ENCODE data around the gene RCBTB1.
A peak's percentile ranks its signal among the peaks of the same experiment; 100 is the strongest.
"Not testable (repeated sequence)": the region's sequence is repeated elsewhere in the genome, so short reads cannot be mapped to it uniquely, and the experiment has no call there.

Gene RCBTB1

GRCh38 chr13:49585220-49586157 lies at the start of gene RCBTB1:
RCBTB1 (minus strand) TSS chr13:49585558; CDS start chr13:49567279, 18,279 bp downstream.
- DNase-seq (ENCODE audit: low read depth, low spot score): peak; percentile 42

- no peak for DNase-seq (ENCODE audit: low read depth, low spot score)
Measured at GRCh38 chr13:49633710-49634109, 48.4 kb upstream of the RCBTB1 start.

GRCh38 chr13:49632156-49632555 lies 46.8 kb upstream of the RCBTB1 start:
- DNase-seq (ENCODE audit: low read depth, low spot score): no peak

- DNase-seq (ENCODE audit: low read depth, low spot score): no peak
Measured at GRCh38 chr13:49630580-49630979, 45.2 kb upstream of the RCBTB1 start.

- DNase-seq (ENCODE audit: low read depth, low spot score): no peak
Measured at GRCh38 chr13:49629947-49630346, 44.6 kb upstream of the RCBTB1 start.

- no peak for DNase-seq (ENCODE audit: low read depth, low spot score)
Measured at GRCh38 chr13:49629196-49629938, 44.0 kb upstream of the RCBTB1 start.

GRCh38 chr13:49627831-49628652 lies 42.7 kb upstream of the RCBTB1 start, which contains the start of gene ARL11:
ARL11 (plus strand) TSS chr13:49628507; CDS start chr13:49630448, 1,941 bp downstream.
- DNase-seq (ENCODE audit: low read depth, low spot score): peak; percentile 6

- no peak for DNase-seq (ENCODE audit: low read depth, low spot score)
Measured at GRCh38 chr13:49625392-49626079, 40.2 kb upstream of the RCBTB1 start.

GRCh38 chr13:49624229-49624628 lies 38.9 kb upstream of the RCBTB1 start:
- no peak for DNase-seq (ENCODE audit: low read depth, low spot score)

- no peak for DNase-seq (ENCODE audit: low read depth, low spot score)
Measured at GRCh38 chr13:49622174-49622946, 37.0 kb upstream of the RCBTB1 start.

- DNase-seq (ENCODE audit: low read depth, low spot score): no peak
Measured at GRCh38 chr13:49620170-49620621, 34.8 kb upstream of the RCBTB1 start.

- no peak for DNase-seq (ENCODE audit: low read depth, low spot score)
Measured at GRCh38 chr13:49616676-49617065, 31.3 kb upstream of the RCBTB1 start.

- DNase-seq (ENCODE audit: low read depth, low spot score): no peak
Measured at GRCh38 chr13:49615836-49616675, 30.7 kb upstream of the RCBTB1 start.

GRCh38 chr13:49612042-49612441 lies 26.7 kb upstream of the RCBTB1 start:
- not testable (repeated sequence) for DNase-seq (ENCODE audit: low read depth, low spot score)

- DNase-seq (ENCODE audit: low read depth, low spot score): no peak
Measured at GRCh38 chr13:49610176-49610575, 24.8 kb upstream of the RCBTB1 start.

- no peak for DNase-seq (ENCODE audit: low read depth, low spot score)
Measured at GRCh38 chr13:49608651-49609331, 23.4 kb upstream of the RCBTB1 start.

GRCh38 chr13:49607761-49608160 lies 22.4 kb upstream of the RCBTB1 start:
- no peak for DNase-seq (ENCODE audit: low read depth, low spot score)

Data from activated naive CD8-positive, alpha-beta T cell treated with anti-CD3 and anti-CD28 coated beads, Interleukin-2, amount 50 U/mL, for 16 hours (primary cell).